GM12891 (cell line): ENCODE results near the gene ADGRG2.

ENCODE experiments used
- POLR2A ChIP-seq: IDR thresholded peaks from 2 replicates; pipeline ENCODE4 v1.6.1; 2011; ENCODE audit warnings: low read depth, low read length, control low read depth
- POLR2AphosphoS5 ChIP-seq: IDR thresholded peaks from 2 replicates; pipeline ENCODE4 v1.6.1; 2011; ENCODE audit warnings: low read depth, low read length, control low read depth
- SPI1 ChIP-seq: IDR thresholded peaks from 2 replicates; pipeline ENCODE4 v1.6.1; 2011; ENCODE audit warnings: low read depth, low read length, control low read depth
- TAF1 ChIP-seq: IDR thresholded peaks from 2 replicates; pipeline ENCODE4 v1.6.1; 2011; ENCODE audit warnings: low read depth, low read length, control low read depth

DNA sequence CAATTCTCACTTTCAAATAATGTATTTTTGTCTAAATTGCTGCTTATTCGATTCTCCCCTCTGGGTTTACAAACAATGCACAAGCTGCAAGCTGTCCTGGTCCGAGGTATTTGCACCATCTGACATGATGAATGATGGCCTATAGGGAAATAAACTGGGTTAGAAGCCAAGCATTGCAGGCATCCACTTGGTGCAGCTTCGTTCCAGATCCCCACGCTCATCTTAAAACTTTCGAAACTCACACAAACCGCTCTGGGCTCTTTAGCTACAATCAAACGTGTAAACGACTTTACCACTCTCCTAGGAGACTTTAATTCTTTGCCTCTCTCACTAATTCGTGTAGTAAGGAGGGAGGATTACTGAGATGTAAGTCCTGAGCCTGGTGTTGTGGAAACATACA is 157.4 kb downstream of the ADGRG2 start:
- TF ChIP-seq SPI1 (no peak), POLR2AphosphoS5 (no peak), POLR2A (no peak), TAF1 (no peak)
